ENCODE data around the gene STXBP6. TPM values are rescaled to one million over a fixed set of nuclear protein-coding genes. Genes with fewer than 3 reads are reported as not detected.

STXBP6 gene
- total and polyA plus RNA-seq, 7 experiments from 2014 or later: not detected

GRCh38 chr14:25017562-25017961, 32.4 kb downstream of the STXBP6 start:
- H3K4me3 Mint-ChIP-seq: no peak overlapping the region
- Histone ChIP-seq H3K27me3 (ENCODE audit: control insufficient read depth in 2 of 2, insufficient read depth in 2 of 2, low read length in 2 of 2) (no peaks in the 10 kb centered on the region), H3K36me3 (ENCODE audit: control insufficient read depth in 2 of 3, insufficient read depth in 3 of 3, low read length in 3 of 3) (no peaks in the 10 kb centered on the region), H3K4me3 (ENCODE audit: low read length) (no peak overlapping the region), H3K9me3 (ENCODE audit: control insufficient read depth in 2 of 3, low read length in 3 of 3) (no peaks in the 10 kb centered on the region), H3K27ac (ENCODE audit: low read depth, low read length) (no peak overlapping the region), H3K4me1 (ENCODE audit: control insufficient read depth in 2 of 2, insufficient read depth in 2 of 2, low read length in 2 of 2) (no peaks in the 10 kb centered on the region)
- ChIA-PET POLR2A (no interaction called here), CTCF (no interaction called here)
- ATAC-seq (no peak), DNase-seq (no peak)
- peaks cover 0 to 1% (median 0%) of the 10 kb centered on the region in 11 donors for H3K9me3 Mint-ChIP-seq
- peaks cover 0 to 1% (median 0%) of the 10 kb centered on the region in 7 donors for H3K4me1 Mint-ChIP-seq
- no peak overlapping the region for H3K27ac Mint-ChIP-seq
- peaks cover 4 to 14% (median 10%) of the 10 kb centered on the region in 5 donors for H3K27me3 Mint-ChIP-seq
- no peaks in the 10 kb centered on the region for H3K36me3 Mint-ChIP-seq
- intact Hi-C loops (cut with micrococcal nuclease): no loop called here

GRCh38 chr14:25015761-25016160, 34.2 kb downstream of the STXBP6 start:
- peaks cover 0 to 1% (median 0%) of the 10 kb centered on the region in 11 donors for H3K9me3 Mint-ChIP-seq
- DNase-seq (no peak), ATAC-seq (no peak)
- Histone ChIP-seq H3K4me1 (ENCODE audit: control insufficient read depth in 2 of 2, insufficient read depth in 2 of 2, low read length in 2 of 2) (no peaks in the 10 kb centered on the region), H3K27ac (ENCODE audit: low read depth, low read length) (no peak overlapping the region), H3K4me3 (ENCODE audit: low read length) (no peak overlapping the region), H3K9me3 (ENCODE audit: control insufficient read depth in 2 of 3, low read length in 3 of 3) (no peaks in the 10 kb centered on the region), H3K36me3 (ENCODE audit: control insufficient read depth in 2 of 3, insufficient read depth in 3 of 3, low read length in 3 of 3) (no peaks in the 10 kb centered on the region), H3K27me3 (ENCODE audit: control insufficient read depth in 2 of 2, insufficient read depth in 2 of 2, low read length in 2 of 2) (no peaks in the 10 kb centered on the region)
- H3K27me3 Mint-ChIP-seq: peaks cover 6 to 22% (median 15%) of the 10 kb centered on the region in 5 donors
- no peak overlapping the region for H3K4me3 Mint-ChIP-seq
- ChIA-PET POLR2A (no interaction called here), CTCF (interaction anchor here (0.5 kb wide), 1 partner anchor 306 kb away, joined by 3 read pairs; no protein-coding TSS in a partner anchor)
- intact Hi-C loops (cut with micrococcal nuclease): no loop called here
- H3K36me3 Mint-ChIP-seq: no peaks in the 10 kb centered on the region
- no peak overlapping the region for H3K27ac Mint-ChIP-seq
- H3K4me1 Mint-ChIP-seq: peaks cover 0 to 1% (median 0%) of the 10 kb centered on the region in 7 donors

GRCh38 chr14:25014440-25014839, 35.5 kb downstream of the STXBP6 start:
- no peaks in the 10 kb centered on the region for H3K4me1 ChIP-seq (ENCODE audit: control insufficient read depth in 2 of 2, insufficient read depth in 2 of 2, low read length in 2 of 2)
- Mint-ChIP-seq H3K27ac (no peak overlapping the region), H3K4me1 (peaks cover 0 to 1% (median 0%) of the 10 kb centered on the region in 7 donors), H3K36me3 (no peaks in the 10 kb centered on the region), H3K9me3 (peaks cover 0 to 1% (median 0%) of the 10 kb centered on the region in 11 donors), H3K4me3 (no peak overlapping the region), H3K27me3 (peaks cover 6 to 33% (median 25%) of the 10 kb centered on the region in 5 donors)
- DNase-seq: no peak
- H3K4me3 ChIP-seq (ENCODE audit: low read length): no peak overlapping the region
- ATAC-seq: no peak
- H3K27me3 ChIP-seq (ENCODE audit: control insufficient read depth in 2 of 2, insufficient read depth in 2 of 2, low read length in 2 of 2): no peaks in the 10 kb centered on the region
- no peaks in the 10 kb centered on the region for H3K36me3 ChIP-seq (ENCODE audit: control insufficient read depth in 2 of 3, insufficient read depth in 3 of 3, low read length in 3 of 3)
- H3K9me3 ChIP-seq (ENCODE audit: control insufficient read depth in 2 of 3, low read length in 3 of 3): no peaks in the 10 kb centered on the region
- intact Hi-C loops (cut with micrococcal nuclease): no loop called here
- no peak overlapping the region for H3K27ac ChIP-seq (ENCODE audit: low read depth, low read length)
- CTCF ChIA-PET: no interaction called here
- POLR2A ChIA-PET: no interaction called here

GRCh38 chr14:25011095-25011494, 38.9 kb downstream of the STXBP6 start:
- no peaks in the 10 kb centered on the region for H3K4me1 Mint-ChIP-seq
- H3K9me3 ChIP-seq (ENCODE audit: control insufficient read depth in 2 of 3, low read length in 3 of 3): no peaks in the 10 kb centered on the region
- POLR2A ChIA-PET: no interaction called here
- H3K27ac ChIP-seq (ENCODE audit: low read depth, low read length): no peak overlapping the region
- H3K36me3 Mint-ChIP-seq: no peaks in the 10 kb centered on the region
- no peaks in the 10 kb centered on the region for H3K36me3 ChIP-seq (ENCODE audit: control insufficient read depth in 2 of 3, insufficient read depth in 3 of 3, low read length in 3 of 3)
- no peak overlapping the region for H3K4me3 Mint-ChIP-seq
- H3K4me3 ChIP-seq (ENCODE audit: low read length): no peak overlapping the region
- ATAC-seq (no peak), DNase-seq (no peak)
- H3K27ac Mint-ChIP-seq: no peak overlapping the region
- H3K27me3 ChIP-seq (ENCODE audit: control insufficient read depth in 2 of 2, insufficient read depth in 2 of 2, low read length in 2 of 2): no peaks in the 10 kb centered on the region
- no peaks in the 10 kb centered on the region for H3K9me3 Mint-ChIP-seq
- intact Hi-C loops (cut with micrococcal nuclease): no loop called here
- CTCF ChIA-PET: no interaction called here
- H3K4me1 ChIP-seq (ENCODE audit: control insufficient read depth in 2 of 2, insufficient read depth in 2 of 2, low read length in 2 of 2): no peaks in the 10 kb centered on the region
- H3K27me3 Mint-ChIP-seq: peaks cover 3 to 43% (median 26%) of the 10 kb centered on the region in 5 donors

GRCh38 chr14:25010471-25010870, 39.5 kb downstream of the STXBP6 start:
- ChIA-PET CTCF (no interaction called here), POLR2A (interaction anchor here (0.6 kb wide), 1 partner anchor 56 kb away, joined by 3 read pairs; no protein-coding TSS in a partner anchor)
- no peak overlapping the region for H3K27ac ChIP-seq (ENCODE audit: low read depth, low read length)
- ATAC-seq (no peak), DNase-seq (no peak)
- peaks cover 3 to 43% (median 29%) of the 10 kb centered on the region in 5 donors for H3K27me3 Mint-ChIP-seq
- no peaks in the 10 kb centered on the region for H3K9me3 Mint-ChIP-seq
- H3K4me3 Mint-ChIP-seq: no peak overlapping the region
- no peaks in the 10 kb centered on the region for H3K4me1 ChIP-seq (ENCODE audit: control insufficient read depth in 2 of 2, insufficient read depth in 2 of 2, low read length in 2 of 2)
- no peak overlapping the region for H3K27ac Mint-ChIP-seq
- intact Hi-C loops (cut with micrococcal nuclease): no loop called here
- H3K36me3 Mint-ChIP-seq: no peaks in the 10 kb centered on the region
- no peaks in the 10 kb centered on the region for H3K36me3 ChIP-seq (ENCODE audit: control insufficient read depth in 2 of 3, insufficient read depth in 3 of 3, low read length in 3 of 3)
- H3K27me3 ChIP-seq (ENCODE audit: control insufficient read depth in 2 of 2, insufficient read depth in 2 of 2, low read length in 2 of 2): no peaks in the 10 kb centered on the region
- no peak overlapping the region for H3K4me3 ChIP-seq (ENCODE audit: low read length)
- no peaks in the 10 kb centered on the region for H3K4me1 Mint-ChIP-seq
- no peaks in the 10 kb centered on the region for H3K9me3 ChIP-seq (ENCODE audit: control insufficient read depth in 2 of 3, low read length in 3 of 3)

GRCh38 chr14:25009891-25010290, 40.1 kb downstream of the STXBP6 start:
- Histone ChIP-seq H3K27me3 (ENCODE audit: control insufficient read depth in 2 of 2, insufficient read depth in 2 of 2, low read length in 2 of 2) (no peaks in the 10 kb centered on the region), H3K36me3 (ENCODE audit: control insufficient read depth in 2 of 3, insufficient read depth in 3 of 3, low read length in 3 of 3) (no peaks in the 10 kb centered on the region), H3K4me3 (ENCODE audit: low read length) (no peak overlapping the region), H3K27ac (ENCODE audit: low read depth, low read length) (no peak overlapping the region), H3K9me3 (ENCODE audit: control insufficient read depth in 2 of 3, low read length in 3 of 3) (no peaks in the 10 kb centered on the region), H3K4me1 (ENCODE audit: control insufficient read depth in 2 of 2, insufficient read depth in 2 of 2, low read length in 2 of 2) (no peaks in the 10 kb centered on the region)
- Mint-ChIP-seq H3K27ac (no peak overlapping the region), H3K36me3 (no peaks in the 10 kb centered on the region), H3K4me1 (no peaks in the 10 kb centered on the region), H3K4me3 (no peak overlapping the region), H3K27me3 (peaks cover 3 to 43% (median 28%) of the 10 kb centered on the region in 5 donors), H3K9me3 (no peaks in the 10 kb centered on the region)
- ATAC-seq (no peak), DNase-seq (no peak)
- ChIA-PET POLR2A (interaction anchor here (0.6 kb wide), 1 partner anchor 57 kb away, joined by 3 read pairs; no protein-coding TSS in a partner anchor), CTCF (no interaction called here)
- intact Hi-C loops (cut with micrococcal nuclease): no loop called here

- H3K36me3 Mint-ChIP-seq: no peaks in the 10 kb centered on the region
- DNase-seq (no peak), ATAC-seq (no peak)
- H3K27ac ChIP-seq (ENCODE audit: low read depth, low read length): no peak overlapping the region
- H3K9me3 Mint-ChIP-seq: no peaks in the 10 kb centered on the region
- H3K4me3 ChIP-seq (ENCODE audit: low read length): no peak overlapping the region
- no peak overlapping the region for H3K27ac Mint-ChIP-seq
- CTCF ChIA-PET: no interaction called here
- H3K4me1 ChIP-seq (ENCODE audit: control insufficient read depth in 2 of 2, insufficient read depth in 2 of 2, low read length in 2 of 2): no peaks in the 10 kb centered on the region
- no peaks in the 10 kb centered on the region for H3K9me3 ChIP-seq (ENCODE audit: control insufficient read depth in 2 of 3, low read length in 3 of 3)
- peaks cover 0 to 34% (median 24%) of the 10 kb centered on the region in 5 donors for H3K27me3 Mint-ChIP-seq
- no peaks in the 10 kb centered on the region for H3K4me1 Mint-ChIP-seq
- H3K4me3 Mint-ChIP-seq: no peak overlapping the region
- no peaks in the 10 kb centered on the region for H3K36me3 ChIP-seq (ENCODE audit: control insufficient read depth in 2 of 3, insufficient read depth in 3 of 3, low read length in 3 of 3)
- intact Hi-C loops (cut with micrococcal nuclease): no loop called here
- H3K27me3 ChIP-seq (ENCODE audit: control insufficient read depth in 2 of 2, insufficient read depth in 2 of 2, low read length in 2 of 2): no peaks in the 10 kb centered on the region
- POLR2A ChIA-PET: no interaction called here
Observed at GRCh38 chr14:25007832-25008231, 42.1 kb downstream of the STXBP6 start.
